HG02870 (cell line): ENCODE data around the gene CAMK2A.

ENCODE experiments used
- ATAC-seq: cut with Tn5 transposase; IDR thresholded peaks from one replicate; pipeline ENCODE4 v1.9.1; 2021; ENCODE audit warnings: mild to moderate bottlenecking, moderate library complexity; ENCODE audit not compliant: unreplicated experiment

Gene CAMK2A

DNA sequence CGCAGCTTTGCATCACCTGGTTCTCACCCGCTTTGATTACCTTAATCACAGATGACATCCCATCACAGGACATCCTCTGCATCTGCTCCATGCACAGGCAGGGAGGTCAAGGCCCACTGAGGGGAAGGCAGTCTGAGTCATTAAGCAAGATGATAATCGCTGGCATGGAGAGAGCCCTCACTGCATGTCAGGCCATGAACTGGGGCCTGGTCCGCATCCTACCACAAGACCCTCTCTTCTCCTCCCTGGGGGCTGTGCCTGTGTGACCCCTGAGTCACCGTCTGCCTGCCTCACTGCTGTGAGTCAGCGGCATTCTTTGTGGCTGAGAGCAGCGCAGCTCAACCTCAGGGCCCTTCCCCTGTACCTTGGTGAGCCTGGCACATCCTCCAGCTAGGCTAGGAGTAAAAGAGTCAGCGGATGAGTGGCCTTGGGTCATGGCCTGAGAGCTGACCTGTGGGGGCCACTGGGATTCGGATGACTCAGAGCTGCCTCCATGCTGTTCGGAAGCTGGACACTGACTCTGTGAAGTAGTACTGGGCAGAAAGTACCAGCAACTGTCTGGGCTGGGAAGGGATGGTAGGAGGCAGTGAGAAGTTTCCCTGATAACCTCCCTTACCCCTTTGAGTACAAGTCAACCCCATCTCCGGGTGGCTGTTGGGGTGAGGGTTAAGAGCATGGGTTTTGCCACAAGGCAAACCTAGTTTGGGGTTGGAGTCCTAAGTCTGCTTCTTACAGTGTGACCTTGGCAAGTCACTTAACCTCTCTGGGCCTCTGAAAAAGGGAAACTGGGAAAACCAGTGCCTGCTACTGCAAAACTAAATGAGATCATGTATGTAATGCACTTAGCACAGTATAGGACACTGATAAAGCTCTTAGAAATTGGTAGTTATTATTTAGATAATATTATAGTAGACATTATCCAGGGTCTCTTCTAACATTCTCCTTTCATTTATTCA is 27.8 kb upstream of the CAMK2A start:
- no peak for ATAC-seq

DNA sequence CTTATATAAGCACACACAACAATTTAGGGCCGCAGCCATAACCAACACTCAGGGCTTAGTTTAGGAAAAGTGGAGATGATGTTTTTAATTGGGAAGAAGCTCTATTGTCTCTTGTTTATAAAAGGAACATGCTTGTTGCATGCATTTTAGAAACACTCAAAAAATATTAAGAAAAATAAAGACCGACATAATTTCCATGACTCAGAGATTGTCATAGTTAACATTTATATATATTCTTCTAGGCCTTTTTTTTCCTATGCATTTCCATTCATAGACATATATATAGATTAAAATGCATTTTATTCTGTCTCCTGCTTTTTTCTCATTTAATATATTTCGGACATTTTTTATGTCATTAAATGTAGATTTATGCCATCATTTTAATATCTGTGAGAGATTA is 26.7 kb upstream of the CAMK2A start:
- no peak for ATAC-seq

DNA sequence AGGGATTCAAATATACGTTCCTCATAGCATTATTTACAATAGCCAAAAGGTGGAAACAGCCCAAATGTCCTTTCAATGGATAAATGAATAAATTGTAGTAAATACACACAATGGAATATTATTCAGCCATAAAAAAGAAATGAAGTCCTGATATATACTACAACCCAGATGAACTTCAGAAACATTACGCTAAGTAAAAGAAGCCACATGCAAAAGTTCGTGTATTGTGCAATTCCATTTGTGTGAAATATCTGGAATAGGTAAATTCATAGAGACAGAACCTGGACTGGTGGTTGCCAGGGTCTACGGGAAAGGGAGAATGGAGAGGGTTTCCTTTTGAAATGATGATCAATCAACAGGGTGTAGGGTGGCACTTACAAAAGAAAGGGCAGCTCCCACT is 25.7 kb upstream of the CAMK2A start:
- ATAC-seq: no peak

DNA sequence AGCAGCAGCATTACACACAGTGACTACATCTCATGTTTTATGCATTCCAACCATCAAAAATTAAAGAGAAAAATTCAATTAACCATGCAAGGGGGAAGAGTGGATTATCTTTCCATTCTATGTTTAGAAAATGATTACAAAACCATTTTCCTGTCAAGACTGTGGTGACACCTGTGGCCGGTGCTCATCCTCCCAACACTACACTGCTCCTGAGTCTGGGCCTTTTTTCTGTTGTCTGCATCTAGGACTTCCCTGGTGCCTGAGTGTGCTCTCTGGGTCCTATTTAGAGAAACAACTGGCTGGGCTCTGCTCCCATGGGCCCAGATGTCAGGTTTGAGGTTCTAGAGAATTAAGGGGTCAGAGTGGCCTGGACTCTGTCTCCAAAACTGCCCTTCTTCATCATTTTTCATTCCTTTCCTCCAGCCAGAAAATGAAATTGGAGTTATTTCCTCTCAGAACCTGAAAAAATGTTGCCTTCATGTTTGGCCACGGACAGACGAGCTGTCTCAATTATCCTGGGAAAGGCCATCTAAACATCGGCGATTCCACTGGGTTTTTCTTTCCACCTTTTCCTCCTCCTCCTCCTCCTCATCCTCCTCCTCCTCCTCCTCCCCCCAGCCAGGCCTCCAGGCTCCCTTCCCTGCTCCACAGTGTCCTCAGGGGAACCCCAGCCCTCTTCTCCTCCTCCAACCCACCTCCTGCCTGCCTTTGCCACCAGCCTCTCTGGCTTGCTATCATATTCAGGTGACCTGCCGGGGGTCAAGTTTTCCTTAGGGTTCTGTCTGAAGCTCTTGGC is 24.5 kb upstream of the CAMK2A start:
- no peak for ATAC-seq

DNA sequence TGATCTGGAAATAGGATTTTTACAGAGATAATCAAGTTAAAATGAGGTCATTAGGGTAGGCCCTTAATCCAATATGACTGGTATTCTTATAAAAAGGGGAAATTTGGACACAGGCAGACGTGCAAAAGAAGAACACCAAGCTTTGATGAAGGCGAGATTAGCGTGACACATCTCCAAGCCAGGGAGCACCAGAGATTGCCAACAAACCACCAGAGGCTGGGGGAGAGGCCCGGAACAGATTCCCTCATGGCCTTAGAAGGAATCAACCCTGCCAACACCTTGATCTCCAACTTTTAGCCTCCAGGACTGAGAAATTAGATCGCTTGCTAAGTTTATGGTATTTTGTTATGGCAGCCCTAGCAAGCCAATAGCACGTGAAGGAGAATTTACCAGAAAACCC is 23.9 kb upstream of the CAMK2A start:
- no peak for ATAC-seq

DNA sequence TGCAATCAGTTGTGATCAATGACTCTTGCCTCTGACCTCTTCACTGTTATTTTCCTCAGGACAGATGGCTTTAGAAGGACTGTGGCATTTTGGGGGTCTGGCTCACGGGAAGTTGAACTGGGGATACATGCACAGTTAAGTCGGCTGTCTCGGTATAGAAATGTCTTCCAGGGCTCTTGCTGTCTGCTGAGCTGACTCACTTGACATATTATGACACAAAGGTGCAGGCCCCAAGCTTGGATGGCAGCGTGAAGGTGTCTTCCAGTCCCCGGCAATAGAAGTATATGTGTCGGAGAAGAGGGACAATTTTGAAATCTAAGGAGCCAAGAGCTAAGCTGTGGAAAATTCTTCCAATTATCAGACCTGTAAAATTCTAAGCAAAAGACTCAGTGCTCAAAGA is 22.9 kb upstream of the CAMK2A start:
- no peak for ATAC-seq

DNA sequence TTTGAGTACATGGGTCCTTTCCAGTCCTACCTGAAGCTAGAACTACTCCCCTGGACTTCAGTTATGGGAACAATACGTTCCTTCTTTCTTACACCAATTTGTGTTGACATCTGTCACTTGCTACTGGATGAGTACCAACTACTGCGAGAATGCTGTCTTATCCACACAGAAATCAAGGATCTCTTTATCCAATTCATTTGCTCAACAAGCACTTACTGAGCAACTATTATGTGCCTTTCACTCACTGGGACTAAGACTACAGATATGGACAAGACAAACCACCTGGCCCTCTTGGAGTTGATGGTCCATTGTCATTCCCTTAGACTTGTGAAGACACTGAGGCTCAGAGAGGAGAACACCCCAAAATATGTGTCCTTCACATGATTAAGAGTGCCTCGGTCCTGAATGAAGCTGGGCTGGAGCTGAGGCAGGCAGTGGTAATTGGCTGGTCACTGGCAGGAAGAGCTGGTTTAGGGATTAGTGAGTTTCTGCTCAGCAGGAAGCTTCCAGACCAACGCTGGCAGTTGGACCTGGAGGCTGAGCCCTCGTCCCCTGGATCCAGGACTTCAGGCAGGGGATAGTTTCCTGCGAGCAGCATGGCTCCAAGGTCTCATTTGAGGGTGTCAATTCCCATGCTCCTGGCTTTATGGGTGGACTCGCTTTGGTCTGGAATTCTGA is 21.6 kb upstream of the CAMK2A start:
- ATAC-seq: no peak

DNA sequence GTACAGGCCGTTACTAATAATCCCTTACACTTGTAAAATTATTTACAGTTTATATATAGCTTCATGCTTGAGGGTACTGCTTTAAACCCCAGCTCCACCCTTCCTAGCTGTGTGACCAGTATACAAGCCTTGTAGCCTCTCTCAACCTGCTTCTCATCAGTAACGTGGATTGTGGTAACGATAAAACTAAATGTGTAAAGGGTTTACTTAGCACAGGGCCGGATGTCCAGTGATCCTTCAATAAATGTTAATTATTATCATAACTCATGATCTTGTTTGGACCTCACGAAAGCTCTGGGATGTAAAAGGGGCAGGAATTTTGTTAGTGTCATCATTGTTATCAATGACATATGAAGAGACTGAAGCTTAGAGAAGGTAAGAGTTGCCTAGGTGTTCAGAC is 20.7 kb upstream of the CAMK2A start:
- ATAC-seq: no peak

DNA sequence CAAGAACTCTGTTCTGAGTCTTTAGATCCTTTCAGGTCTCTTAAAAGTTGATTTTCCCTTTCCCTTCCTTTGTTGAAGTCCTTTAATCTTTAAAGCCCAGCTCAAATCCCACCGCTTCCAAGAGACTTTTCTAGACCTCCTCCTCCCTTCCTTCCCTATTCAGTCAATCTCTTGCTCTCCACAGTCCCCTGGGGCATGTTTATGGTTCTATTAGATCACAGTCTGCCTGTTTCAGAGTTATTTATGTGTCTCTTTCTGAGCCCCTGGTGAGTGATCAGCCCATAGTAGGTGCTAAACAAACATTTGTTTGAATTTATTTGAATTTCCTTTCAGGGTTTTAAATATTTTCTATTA is 20.3 kb upstream of the CAMK2A start:
- no peak for ATAC-seq

DNA sequence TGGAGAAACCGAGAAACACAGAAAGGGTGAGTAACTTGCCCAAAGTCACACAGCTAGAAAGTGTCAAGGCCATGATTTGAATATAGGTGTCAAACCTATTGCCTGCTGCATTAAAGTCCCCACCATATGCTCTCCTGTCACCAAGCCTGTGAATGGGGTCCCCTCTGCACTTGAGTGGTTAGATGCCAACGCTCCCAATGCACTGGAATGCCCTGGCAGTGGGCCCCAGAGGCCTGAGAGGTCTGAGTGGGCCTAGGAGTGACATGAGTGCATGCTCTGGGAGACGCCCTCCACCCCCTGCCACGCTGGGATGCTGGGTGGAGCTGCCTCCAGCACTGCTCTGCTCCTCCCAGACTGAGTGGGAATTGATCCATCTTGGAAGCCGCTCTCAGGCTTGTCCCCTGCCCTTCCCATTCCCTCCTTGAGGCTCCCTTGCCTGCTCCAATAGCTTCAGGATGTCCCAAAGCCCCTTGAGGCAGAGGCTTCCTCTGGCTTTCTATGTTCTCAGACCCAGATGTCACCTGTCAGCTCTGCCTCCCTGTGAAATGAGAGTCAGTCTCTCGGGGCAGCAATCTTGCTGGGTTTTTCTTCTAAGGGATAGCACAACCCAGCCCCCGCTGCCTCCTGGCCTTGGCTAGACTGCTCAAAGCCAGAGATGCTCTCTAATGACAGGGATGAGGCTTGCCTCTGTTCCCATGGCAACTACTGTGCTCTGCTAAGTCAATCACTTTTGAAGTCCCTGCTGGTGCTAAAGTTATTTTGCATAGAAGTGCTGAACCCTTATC is 19.7 kb upstream of the CAMK2A start:
- ATAC-seq: no peak

DNA sequence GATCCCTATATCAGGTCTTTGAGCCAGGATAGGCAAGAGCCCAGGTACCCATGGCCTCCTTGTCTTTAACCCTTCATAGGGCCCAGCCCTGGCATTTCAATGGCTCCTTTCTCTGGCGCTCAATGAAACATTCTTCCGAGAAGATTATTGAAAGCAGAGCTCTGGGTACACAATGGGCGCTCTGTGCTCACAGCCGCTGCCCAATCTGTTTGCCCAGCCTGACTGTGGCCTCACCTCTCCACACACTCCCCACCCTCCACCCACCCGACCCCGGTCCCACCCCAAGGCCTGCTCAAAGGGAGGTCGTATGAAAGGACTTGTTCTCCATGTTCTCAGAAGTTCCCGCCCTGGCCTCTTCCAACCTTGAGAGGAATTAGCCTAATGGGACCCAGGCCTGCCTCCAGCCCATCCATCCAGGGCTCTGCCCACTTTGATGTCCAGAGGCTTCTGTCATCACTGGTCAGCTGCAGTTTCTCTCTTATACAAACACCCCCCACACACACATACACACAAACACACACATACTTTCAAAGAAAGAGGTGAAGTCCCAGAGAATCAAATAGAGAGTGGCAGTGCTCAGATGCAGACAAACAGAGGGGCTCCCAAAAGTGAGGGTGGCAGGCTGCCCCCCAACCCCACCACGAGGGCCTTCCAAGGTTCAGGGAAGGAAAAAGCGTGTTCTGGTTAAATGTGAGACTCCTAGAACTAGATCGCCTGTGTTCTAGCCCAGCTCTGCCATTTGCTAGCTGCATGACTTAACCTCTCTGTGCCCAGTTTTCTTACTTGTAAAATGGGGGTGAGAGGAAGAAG is 18.2 kb upstream of the CAMK2A start:
- ATAC-seq: no peak

DNA sequence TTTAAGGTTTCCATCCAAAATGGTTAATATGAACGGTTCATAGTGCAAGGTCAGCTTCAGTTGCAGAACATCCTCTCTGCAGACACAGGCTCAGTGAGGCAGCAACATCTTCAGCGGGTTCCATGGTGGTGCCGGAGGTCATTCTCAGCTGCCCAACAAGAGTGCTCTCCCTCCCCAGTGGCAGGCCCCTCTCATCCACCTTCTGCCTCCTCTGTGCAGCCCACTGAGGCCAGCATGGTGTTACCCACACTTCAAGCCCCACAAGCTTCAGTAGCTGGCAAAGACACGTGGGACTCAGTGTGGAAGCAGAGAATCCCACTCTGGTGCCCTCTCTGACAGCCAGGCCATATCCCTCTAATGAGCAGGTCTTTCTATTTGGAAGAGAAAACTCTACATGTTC is 17.2 kb upstream of the CAMK2A start:
- ATAC-seq: no peak

DNA sequence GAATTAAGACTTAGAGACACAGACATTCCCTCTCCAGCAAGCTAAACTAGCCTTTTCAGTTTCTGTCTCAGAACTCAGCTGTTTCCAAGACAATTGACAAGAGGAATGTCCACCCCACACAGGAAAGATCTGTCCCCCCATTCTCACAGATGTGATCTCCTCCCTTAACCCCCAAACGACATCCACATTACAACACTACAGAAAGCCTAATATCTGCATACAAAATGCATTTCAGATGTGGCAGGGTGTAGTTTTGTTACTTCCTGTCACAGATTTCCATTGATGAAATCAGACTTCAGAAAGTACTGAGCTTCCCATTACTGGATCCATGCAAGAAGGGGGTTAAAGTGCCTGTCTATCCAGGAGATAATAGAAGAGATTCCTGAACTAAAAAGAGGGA is 16.0 kb upstream of the CAMK2A start:
- no peak for ATAC-seq

DNA sequence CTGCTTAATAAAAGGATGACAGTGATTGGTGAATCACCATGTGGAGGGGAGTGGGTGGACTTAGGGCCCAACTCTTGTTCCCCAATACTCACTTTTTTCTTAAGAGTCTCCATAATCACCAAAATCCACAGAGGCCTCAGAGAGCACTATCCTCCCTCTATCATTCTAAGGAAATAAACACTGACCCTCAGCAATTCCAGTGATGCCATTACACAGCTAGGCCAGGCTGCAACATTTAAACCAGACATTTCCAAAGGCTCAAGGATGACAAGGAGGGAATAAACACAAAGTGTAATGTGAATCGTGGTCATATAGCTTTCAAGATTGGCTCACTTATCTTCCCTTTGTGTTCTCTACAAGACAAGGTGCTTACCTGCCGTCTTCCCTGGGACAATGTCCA is 15.5 kb upstream of the CAMK2A start:
- no peak for ATAC-seq

DNA sequence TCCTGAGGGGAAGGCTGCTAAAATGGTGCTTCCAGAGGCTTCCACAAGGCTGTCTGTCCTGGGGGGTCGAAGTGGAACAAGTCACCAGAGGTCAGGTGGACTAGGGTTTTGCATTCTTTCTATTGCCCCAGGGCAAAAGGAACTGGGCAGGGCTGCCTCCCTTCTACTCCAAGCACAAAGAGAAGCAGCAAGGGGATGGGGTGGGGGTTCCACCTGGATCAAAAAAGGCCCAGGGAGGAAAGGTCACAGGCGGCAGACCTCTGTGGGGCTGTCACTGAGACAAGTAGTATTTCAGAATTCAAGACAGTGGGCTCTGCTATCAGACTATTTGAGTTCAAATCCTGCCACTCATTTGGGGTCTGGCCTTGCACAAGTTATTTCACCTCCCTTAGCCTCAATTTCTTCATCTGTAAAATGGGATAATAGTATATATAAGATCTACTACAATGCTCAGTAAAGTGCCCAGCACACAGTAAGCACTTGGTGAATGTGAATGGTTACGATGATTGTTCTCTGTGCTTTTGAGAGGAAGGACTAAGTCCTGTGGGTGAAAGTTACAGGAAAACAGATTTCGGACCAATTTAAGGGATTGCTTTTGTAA is 15.0 kb upstream of the CAMK2A start:
- ATAC-seq: no peak

DNA sequence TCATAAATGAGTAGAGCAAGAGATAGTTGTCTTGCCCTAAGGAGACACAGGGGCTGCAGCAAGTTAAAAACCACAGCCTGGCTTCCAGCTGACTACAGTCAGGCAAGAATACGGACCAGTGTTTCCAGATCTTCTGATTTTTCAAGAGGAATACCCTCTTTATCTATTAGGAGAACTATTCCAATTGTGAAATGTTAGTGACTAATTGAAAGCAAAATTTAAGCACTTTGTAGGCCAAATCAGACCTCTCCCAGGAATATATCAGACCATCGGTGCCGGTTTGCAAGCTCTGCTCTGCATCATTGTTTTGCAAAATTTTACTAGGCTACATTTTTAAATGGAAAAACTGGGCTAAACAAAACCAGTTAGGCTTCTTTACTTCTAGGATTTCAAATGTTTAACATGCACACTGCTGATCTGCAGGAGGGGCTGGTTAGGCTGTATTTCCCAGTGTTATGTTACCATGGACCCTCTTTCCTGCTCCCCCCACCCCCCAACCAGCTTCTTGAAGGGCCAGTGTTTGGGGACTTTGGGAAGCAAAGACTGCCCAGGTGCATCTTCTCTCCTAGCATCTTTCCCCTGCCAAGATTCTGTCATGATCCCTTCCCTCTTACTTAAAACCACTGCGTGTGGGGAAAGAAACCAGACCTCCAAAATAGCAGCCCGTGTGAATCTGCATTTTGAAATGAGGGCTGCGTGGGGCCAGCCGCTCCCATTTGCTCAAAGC is 14.2 kb upstream of the CAMK2A start:
- no peak for ATAC-seq

DNA sequence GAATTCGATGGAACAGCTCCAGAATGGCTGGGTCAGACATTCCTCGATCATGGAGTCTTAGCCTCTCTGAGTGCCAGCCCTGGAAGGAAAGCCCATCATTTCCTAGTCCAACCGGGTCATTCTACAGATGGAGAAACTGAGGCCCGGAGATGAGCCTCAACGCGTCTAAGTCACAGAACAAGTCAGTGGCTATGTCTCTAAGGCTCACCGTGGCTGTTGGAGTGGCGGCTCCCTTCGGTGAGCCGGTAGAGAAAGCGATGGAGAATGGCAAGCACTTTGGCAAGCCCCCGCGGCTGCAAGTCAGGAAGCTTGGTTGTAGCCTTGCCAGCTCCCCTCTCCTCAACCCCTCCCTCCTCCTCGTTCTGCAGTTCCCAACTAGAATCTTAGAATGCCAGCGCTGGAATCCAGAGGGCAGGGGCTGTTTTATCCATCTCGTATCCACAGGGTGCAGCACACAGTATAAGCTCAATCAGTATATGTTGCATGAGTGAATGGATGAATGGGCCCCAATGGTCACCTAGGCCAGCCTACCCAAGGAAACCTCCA is 13.6 kb upstream of the CAMK2A start:
- no peak for ATAC-seq

DNA sequence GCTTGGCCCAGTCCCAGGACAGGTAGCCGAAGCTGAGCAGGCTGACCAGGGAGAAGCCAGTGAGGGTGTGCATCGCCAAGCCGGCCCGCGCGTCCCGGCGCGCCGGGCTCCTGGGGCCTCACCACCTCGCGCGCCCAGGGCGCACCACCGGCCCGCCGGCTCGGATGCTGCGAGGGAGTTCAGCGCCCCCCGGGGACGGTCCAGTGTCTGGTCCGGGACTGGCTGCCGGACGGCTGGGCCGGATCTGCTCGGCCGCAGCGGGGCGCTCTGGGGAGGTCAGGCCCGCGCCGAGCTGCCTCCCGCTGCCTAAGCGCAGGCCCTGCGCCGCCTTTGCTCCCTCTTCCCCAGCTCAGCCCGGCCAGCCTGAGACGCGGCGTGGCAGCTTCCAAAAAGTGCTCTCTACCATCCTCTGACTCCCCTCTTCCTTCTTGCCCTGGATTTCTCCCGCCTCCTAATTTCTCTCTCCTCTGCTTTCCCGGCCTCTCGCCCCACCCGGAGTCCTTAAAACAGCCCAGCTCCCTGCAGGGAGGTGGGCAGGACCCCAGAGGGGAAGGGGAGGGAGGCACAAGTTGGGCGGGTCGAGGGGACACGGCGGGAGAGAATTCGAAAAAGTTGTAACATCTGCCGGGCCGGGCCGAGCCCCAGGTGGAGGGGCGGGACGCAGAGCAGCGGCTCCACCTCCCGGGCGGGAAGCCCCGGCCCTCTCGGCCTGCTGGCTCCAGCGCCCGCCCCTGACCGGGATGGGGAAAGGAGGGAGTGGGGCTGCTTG is 12.9 kb upstream of the CAMK2A start, which contains the start of gene ARSI:
ARSI (minus strand) TSS at position 605 of the 769 bp plus-strand sequence; CDS start at position 73, 532 bp downstream.
- ATAC-seq: no peak
